Measurements from ENCODE around the gene MARCKSL1.
"Not testable (repeated sequence)": the region's sequence is repeated elsewhere in the genome, so short reads cannot be mapped to it uniquely, and the experiment has no call there.

MARCKSL1 gene

GRCh38 chr1:32285658-32286057, 50.4 kb downstream of the MARCKSL1 start:
- DNase-seq (ENCODE audit: low read depth) = no peak

DNA sequence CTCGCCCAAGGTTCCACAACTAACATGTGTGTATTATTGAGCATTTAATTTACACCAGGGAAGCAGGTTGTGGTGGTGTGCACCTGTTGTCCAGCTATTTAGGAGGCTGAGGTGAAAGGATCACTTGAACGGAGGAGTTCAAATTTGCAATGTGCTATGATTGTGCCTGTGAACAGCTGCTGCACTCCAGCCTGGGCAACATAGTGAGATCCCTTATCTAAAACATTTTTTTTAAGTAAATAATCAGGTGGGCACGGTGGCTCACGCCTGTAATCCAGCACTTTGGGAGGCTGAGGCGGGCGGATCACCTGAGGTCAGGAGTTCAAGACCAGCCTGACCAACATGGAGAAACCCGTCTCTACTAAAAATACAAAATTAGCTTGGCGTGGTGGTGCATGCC, 51.3 kb downstream of the MARCKSL1 start:
- not testable (repeated sequence) for DNase-seq (ENCODE audit: low read depth)

All from CMK (cell line).